Glutamatergic neuron (in vitro differentiated cells): ENCODE results near the gene TMEM72. TPM values are rescaled to one million over a fixed set of nuclear protein-coding genes. Genes with fewer than 3 reads are reported as not detected.

ENCODE experiments used
- DNase-seq: peaks from one replicate; pipeline ENCODE4 v3.0.0; 2022
- H3K27ac Mint-ChIP-seq: one replicate; pipeline ENCODE4 v1.8.0; 2020; ENCODE audit warnings: mild to moderate bottlenecking, mixed read lengths, inconsistent platforms; ENCODE audit not compliant: unreplicated experiment
- H3K27me3 Mint-ChIP-seq: one replicate; pipeline ENCODE4 v1.8.0; 2020; ENCODE audit warnings: mild to moderate bottlenecking, moderate library complexity, mixed read lengths, inconsistent platforms; ENCODE audit not compliant: unreplicated experiment
- H3K36me3 Mint-ChIP-seq: one replicate; pipeline ENCODE4 v1.8.0; 2020; ENCODE audit warnings: mild to moderate bottlenecking, mixed read lengths, inconsistent platforms; ENCODE audit not compliant: unreplicated experiment
- H3K4me1 Mint-ChIP-seq: one replicate; pipeline ENCODE4 v1.8.0; 2020; ENCODE audit warnings: mild to moderate bottlenecking, low read depth, mixed read lengths, inconsistent platforms; ENCODE audit not compliant: unreplicated experiment
- H3K4me3 Mint-ChIP-seq: one replicate; pipeline ENCODE4 v1.8.0; 2020; ENCODE audit warnings: mild to moderate bottlenecking, mixed read lengths, inconsistent platforms; ENCODE audit not compliant: unreplicated experiment
- H3K9me3 Mint-ChIP-seq: one replicate; pipeline ENCODE4 v1.8.0; 2020; ENCODE audit warnings: mild to moderate bottlenecking, moderate library complexity, mixed read lengths, inconsistent platforms; ENCODE audit not compliant: unreplicated experiment
- CTCF ChIP-seq: fragments of 200-600 bp; sonication (generic); IDR thresholded peaks from one replicate; pipeline ENCODE4 v1.5.0; 2021; ENCODE audit not compliant: partially characterized antibody, unreplicated experiment
- total RNA-seq: library from RNA; stranded (reverse); fragmentation: NEBNext Ultra II Directional; extraction: Animal tissue kit (Norgen Biotek cat#: 25700); gene quantifications from one replicate; pipeline ENCODE4 v1.2.1, GENCODE V29; 2021; ENCODE audit not compliant: unreplicated experiment

The TMEM72 gene
- total RNA-seq, 1 donor from 2014 or later, result not detected

- Mint-ChIP-seq H3K4me1 (peaks cover 2% of the 10 kb centered on the region), H3K27me3 (peaks cover 3% of the 10 kb centered on the region), H3K9me3 (peaks cover 2% of the 10 kb centered on the region), H3K4me3 (no peak overlapping the region), H3K36me3 (peaks cover 4% of the 10 kb centered on the region), H3K27ac (no peak overlapping the region)
- TF ChIP-seq CTCF, result no peak
- no peak for DNase-seq
Measured at GRCh38 chr10:44874166-44874565, 37.0 kb upstream of the TMEM72 start.

GRCh38 chr10:44878706-44879530 is 32.2 kb upstream of the TMEM72 start:
- no peak for TF ChIP-seq CTCF
- peaks cover 4% of the 10 kb centered on the region for H3K36me3 Mint-ChIP-seq
- H3K9me3 Mint-ChIP-seq, result peaks cover 2% of the 10 kb centered on the region
- peaks cover 12% of the 10 kb centered on the region for H3K4me1 Mint-ChIP-seq
- peak overlapping the region; percentile 89 for H3K4me3 Mint-ChIP-seq
- H3K27ac Mint-ChIP-seq, result peak overlapping the region; percentile 53
- H3K27me3 Mint-ChIP-seq, result peaks cover 11% of the 10 kb centered on the region
- DNase-seq, result peak; percentile 89

DNA sequence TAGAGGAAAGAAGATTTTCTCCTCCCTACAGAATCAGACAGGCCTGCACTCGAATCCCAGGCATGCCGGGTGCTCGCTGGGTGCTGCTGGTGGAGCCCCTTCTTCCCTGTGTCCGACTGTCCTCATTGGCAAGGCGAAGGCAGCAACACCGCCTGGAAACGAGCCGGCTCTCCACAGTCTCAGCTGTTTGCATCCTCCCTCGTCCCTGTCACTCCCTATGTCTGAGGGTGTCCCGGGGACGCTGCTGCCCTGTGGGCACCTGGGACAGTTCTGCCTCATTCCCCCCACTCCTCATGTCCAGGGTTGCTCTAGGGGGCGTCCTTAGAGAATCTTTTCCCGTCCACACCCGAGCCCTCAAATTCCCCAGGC is 31.6 kb upstream of the TMEM72 start:
- no peak for DNase-seq
- H3K27ac Mint-ChIP-seq, result no peak overlapping the region
- TF ChIP-seq CTCF, result no peak
- peak overlapping the region; percentile 89 for H3K4me3 Mint-ChIP-seq
- peaks cover 4% of the 10 kb centered on the region for H3K36me3 Mint-ChIP-seq
- H3K27me3 Mint-ChIP-seq, result peaks cover 11% of the 10 kb centered on the region
- H3K9me3 Mint-ChIP-seq, result peaks cover 2% of the 10 kb centered on the region
- H3K4me1 Mint-ChIP-seq, result peaks cover 12% of the 10 kb centered on the region

DNA sequence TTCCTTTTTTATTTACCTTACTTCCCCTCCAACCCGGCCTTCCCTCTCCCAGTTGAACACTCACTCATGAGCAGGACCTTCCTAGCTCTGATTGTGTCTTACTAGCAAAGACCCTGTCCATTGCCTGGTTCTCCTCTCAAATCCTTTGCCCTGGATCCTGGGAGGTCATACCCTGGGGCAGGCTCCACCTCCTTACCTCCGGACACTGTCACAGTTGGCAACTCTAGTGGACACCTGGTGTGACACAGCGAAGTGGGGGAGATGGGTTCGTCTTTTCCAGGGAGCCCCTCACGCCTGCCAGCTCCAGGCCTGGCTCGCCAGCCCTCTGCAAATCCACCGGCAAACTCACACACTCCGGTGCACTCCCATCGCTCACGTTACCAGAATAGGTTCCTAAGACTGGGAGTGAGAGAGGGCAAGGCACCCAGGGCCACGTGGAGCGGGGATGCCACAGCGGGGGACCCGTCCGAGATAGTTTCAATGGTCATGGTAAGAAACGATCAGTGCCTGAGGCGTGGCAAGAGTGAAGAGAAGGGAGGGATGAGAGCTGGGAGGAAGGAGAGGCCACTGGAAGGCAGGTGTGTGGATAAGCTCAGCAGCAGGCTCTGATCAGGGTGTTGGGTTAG is 30.9 kb upstream of the TMEM72 start:
- H3K27ac Mint-ChIP-seq, result no peak overlapping the region
- DNase-seq, result no peak

More for the DNA sequence above, 30.9 kb upstream of the TMEM72 start:
- H3K4me3 Mint-ChIP-seq, result no peak overlapping the region
- no peak for TF ChIP-seq CTCF
- peaks cover 12% of the 10 kb centered on the region for H3K4me1 Mint-ChIP-seq
- no peaks in the 10 kb centered on the region for H3K36me3 Mint-ChIP-seq
- peaks cover 10% of the 10 kb centered on the region for H3K27me3 Mint-ChIP-seq
- peaks cover 2% of the 10 kb centered on the region for H3K9me3 Mint-ChIP-seq
